ENCODE data around the gene LRRC26.

Gene LRRC26

GRCh38 chr9:137214620-137215019 is 44.8 kb upstream of the LRRC26 start:
- TF ChIP-seq CTCF (conservative IDR thresholded peaks at IDR 0.05; ENCODE audit: low read depth, low read length), result no peak
- no peak overlapping the region for H3K4me3 ChIP-seq (ENCODE audit: low read length)
- no peak for DNase-seq (ENCODE audit: low read depth)

GRCh38 chr9:137213160-137214060 is 43.6 kb upstream of the LRRC26 start:
- TF ChIP-seq CTCF (conservative IDR thresholded peaks at IDR 0.05; ENCODE audit: low read depth, low read length), result peak; percentile 28
- DNase-seq (ENCODE audit: low read depth), result no peak
- no peak overlapping the region for H3K4me3 ChIP-seq (ENCODE audit: low read length)

GRCh38 chr9:137212520-137212919 is 42.7 kb upstream of the LRRC26 start:
- H3K4me3 ChIP-seq (ENCODE audit: low read length), result no peak overlapping the region
- no peak for DNase-seq (ENCODE audit: low read depth)
- TF ChIP-seq CTCF (conservative IDR thresholded peaks at IDR 0.05; ENCODE audit: low read depth, low read length), result no peak

GRCh38 chr9:137211532-137211931 is 41.7 kb upstream of the LRRC26 start:
- no peak overlapping the region for H3K4me3 ChIP-seq (ENCODE audit: low read length)
- DNase-seq (ENCODE audit: low read depth), result no peak
- no peak for TF ChIP-seq CTCF (conservative IDR thresholded peaks at IDR 0.05; ENCODE audit: low read depth, low read length)

GRCh38 chr9:137206602-137207001 is 36.8 kb upstream of the LRRC26 start:
- DNase-seq (ENCODE audit: low read depth), result no peak
- no peak for TF ChIP-seq CTCF (conservative IDR thresholded peaks at IDR 0.05; ENCODE audit: low read depth, low read length)
- peak overlapping the region; percentile 86 for H3K4me3 ChIP-seq (ENCODE audit: low read length)

- H3K4me3 ChIP-seq (ENCODE audit: low read length), result peak within 1 kb of the TSS; percentile 86
- DNase-seq (ENCODE audit: low read depth), result no peak
- no peak for TF ChIP-seq CTCF (conservative IDR thresholded peaks at IDR 0.05; ENCODE audit: low read depth, low read length)
Observed at GRCh38 chr9:137205126-137206069, 35.5 kb upstream of the LRRC26 start, which contains the start of the genes NDOR1 and TMEM203. NDOR1 (plus strand) TSS chr9:137205700; CDS start chr9:137205778, 78 bp downstream. TMEM203 (minus strand) TSS chr9:137205648; CDS start chr9:137205414, 234 bp downstream.

All from retinal pigment epithelial cell (primary cell).